T-helper 2 cell treated with Interferon-gamma antibody and Interleukin-4, amounts not matched to agents 5 μg/mL and 100 μg/mL, for 36 hours (primary cell): ENCODE measurements around the gene DGKZ.

Source experiments
- DNase-seq: peaks from one replicate; pipeline ENCODE4 v3.0.0; 2021; ENCODE audit warnings: low spot score
- H3K27ac Mint-ChIP-seq: one replicate; pipeline ENCODE4 v1.8.0; 2021; ENCODE audit warnings: mild to moderate bottlenecking, mixed read lengths
- H3K27me3 Mint-ChIP-seq: one replicate; pipeline ENCODE4 v1.8.0; 2021; ENCODE audit warnings: low read depth, mixed read lengths
- H3K36me3 Mint-ChIP-seq: one replicate; pipeline ENCODE4 v1.8.0; 2021; ENCODE audit warnings: low read depth, mixed read lengths
- H3K4me1 Mint-ChIP-seq: one replicate; pipeline ENCODE4 v1.8.0; 2021; ENCODE audit warnings: low read depth, mixed read lengths
- H3K4me3 Mint-ChIP-seq: one replicate; pipeline ENCODE4 v1.8.0; 2022; ENCODE audit warnings: mild to moderate bottlenecking, moderate library complexity, mixed read lengths
- H3K9me3 Mint-ChIP-seq: one replicate; pipeline ENCODE4 v1.8.0; 2021; ENCODE audit warnings: mixed read lengths

The DGKZ gene

DNA sequence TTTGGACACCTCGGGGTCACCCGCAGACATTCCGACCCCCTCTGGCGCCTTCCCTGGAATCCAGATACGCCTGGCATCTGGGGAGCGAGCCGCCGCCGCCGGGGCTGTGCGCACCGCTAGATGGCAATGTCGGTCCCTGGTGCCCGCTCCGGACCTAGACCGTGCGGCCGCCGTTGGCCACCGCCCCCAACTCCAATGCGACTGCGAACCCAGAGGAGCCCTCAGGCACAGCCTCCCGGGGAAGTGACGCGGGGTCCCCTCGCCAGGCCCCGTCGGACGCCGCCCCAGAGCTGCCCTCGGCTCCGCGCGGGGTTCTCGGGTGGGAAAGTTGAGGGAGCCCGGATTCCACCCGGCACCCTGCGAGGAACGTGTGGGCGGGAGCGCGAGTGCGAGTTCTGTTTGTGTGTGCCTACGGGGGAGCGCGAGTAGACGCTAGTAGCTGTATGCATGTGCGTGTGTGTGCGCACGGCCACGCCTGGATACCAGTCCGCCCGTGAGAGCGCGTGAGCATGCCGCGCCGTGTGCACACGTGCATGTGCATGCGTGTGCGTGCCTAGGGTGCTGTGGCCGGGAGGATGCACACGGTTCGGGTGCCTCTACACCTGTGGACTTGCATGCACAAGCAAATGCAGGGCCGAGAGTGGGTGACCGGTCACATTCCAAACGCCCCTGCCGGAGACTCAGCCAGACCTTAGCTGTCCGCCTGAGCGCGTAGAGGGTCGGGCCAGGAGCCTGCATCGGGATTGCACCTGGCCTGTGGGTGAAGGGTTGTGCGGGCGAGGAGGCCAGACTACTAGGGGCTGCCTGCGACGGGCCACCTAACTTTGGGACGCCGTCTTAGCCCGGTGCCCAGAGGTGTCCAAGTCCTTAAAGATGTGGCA, 42.4 kb downstream of the DGKZ start:
- no peaks in the 10 kb centered on the region for H3K36me3 Mint-ChIP-seq
- peaks cover 11% of the 10 kb centered on the region for H3K4me1 Mint-ChIP-seq
- H3K27me3 Mint-ChIP-seq: peaks cover 67% of the 10 kb centered on the region
- H3K4me3 Mint-ChIP-seq: peak overlapping the region; percentile 54
- DNase-seq: peak; percentile 63
- no peak overlapping the region for H3K27ac Mint-ChIP-seq
- H3K9me3 Mint-ChIP-seq: no peaks in the 10 kb centered on the region

DNA sequence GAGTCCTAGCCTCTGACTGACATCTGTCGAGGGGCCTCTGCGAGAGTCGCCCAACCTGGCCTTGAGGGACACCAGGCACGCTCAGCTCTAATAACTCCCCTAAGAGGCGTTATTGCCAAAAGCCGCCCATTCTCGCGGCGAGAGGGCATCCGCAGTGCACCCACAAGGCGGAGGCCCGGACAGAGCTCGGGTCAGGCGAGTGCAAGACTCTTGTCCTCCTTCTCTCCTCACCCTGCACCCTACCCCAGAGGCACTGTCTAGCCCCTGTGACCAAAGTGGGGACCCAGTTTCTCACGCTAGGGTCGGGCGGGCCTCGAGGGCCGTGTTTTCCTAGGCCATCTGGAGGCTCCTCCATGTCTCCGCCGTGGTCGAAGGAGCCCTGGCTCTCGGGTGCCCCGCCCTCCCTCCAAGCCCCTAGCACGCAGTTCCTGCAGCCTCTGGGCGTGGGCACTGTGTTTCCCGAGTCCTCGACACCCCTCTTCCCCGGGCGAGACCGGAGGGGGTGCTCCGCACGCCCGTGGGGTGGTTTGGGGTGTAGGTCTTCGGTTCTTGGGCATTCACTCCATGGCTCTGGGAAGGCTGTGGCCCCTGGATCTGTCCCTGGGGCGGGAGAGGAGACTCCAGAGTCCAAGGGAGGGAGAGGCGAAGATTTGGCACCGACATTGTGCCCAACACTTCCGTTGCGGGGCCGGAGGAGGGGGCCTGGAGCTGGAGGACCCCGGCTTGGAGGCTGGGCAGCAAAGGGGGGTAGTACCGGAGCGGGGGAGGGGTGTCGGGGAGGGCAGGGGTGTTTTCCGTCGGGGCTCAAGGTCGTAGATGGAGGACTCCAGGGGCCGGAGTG, 43.3 kb downstream of the DGKZ start:
- peaks cover 11% of the 10 kb centered on the region for H3K4me1 Mint-ChIP-seq
- H3K36me3 Mint-ChIP-seq: no peaks in the 10 kb centered on the region
- no peaks in the 10 kb centered on the region for H3K9me3 Mint-ChIP-seq
- no peak overlapping the region for H3K27ac Mint-ChIP-seq
- no peak for DNase-seq
- H3K4me3 Mint-ChIP-seq: peak overlapping the region; percentile 54
- H3K27me3 Mint-ChIP-seq: peaks cover 64% of the 10 kb centered on the region

- Mint-ChIP-seq H3K27ac (no peak overlapping the region), H3K4me3 (no peak overlapping the region), H3K36me3 (no peaks in the 10 kb centered on the region), H3K9me3 (no peaks in the 10 kb centered on the region), H3K27me3 (peaks cover 59% of the 10 kb centered on the region), H3K4me1 (peaks cover 11% of the 10 kb centered on the region)
- DNase-seq: no peak
Measured at GRCh38 chr11:46391186-46391577, 43.9 kb downstream of the DGKZ start.

GRCh38 chr11:46391578-46392420, 44.5 kb downstream of the DGKZ start, which contains the start of gene CHRM4:
TSS of gene CHRM4 (minus strand) at chr11:46391776. CDS start at chr11:46386557, 5,219 bp downstream.
- no peak for DNase-seq

DNA sequence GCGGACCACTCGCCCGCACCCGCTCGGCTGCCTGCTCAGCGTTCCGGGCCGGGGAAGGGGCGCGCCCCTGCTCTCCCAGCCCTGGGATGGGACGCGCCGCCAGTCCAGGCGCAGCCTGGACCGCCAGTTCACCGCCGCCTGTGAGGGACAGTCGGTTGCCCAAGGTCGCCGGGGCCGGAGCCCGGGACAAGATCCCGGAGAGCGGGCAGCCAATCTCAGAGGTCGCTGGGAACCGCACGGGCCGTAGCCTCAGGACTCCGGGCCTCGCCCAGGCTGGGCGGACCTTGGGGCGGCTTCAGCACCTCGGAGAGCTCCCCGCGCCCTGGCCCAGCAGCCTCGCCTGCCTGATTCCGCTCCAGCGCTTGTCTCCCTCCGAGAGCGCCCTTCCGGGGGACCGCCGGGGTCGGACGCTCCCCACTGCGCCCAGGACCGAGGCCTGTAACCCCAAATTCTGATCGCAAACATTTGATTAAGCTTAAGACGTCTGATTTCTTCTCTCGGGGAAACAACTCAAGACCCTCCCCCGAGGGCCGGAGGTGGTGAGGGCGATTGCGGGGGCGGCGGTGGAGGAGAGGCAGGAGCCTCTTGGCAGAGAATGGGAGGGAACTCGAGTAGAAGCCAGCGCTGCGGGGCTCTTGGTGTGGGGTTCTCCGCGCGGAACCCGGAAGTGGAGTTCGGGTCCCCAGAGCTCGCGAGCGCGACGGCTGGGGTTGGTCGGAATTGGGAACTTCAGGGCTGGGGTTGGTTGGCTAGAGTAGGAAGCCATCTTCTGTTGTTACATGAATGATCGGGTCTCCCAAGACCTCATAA, 45.4 kb downstream of the DGKZ start:
- Mint-ChIP-seq H3K9me3 (no peaks in the 10 kb centered on the region), H3K27me3 (peaks cover 45% of the 10 kb centered on the region), H3K27ac (no peak overlapping the region), H3K4me3 (peak overlapping the region; percentile 78), H3K36me3 (peaks cover 2% of the 10 kb centered on the region), H3K4me1 (peaks cover 11% of the 10 kb centered on the region)
- peak; percentile 82 for DNase-seq

More at GRCh38 chr11:46391578-46392420, 44.5 kb downstream of the DGKZ start, which contains the start of gene CHRM4:
- Mint-ChIP-seq H3K4me3 (peak within 1 kb of the TSS; percentile 78), H3K4me1 (peaks cover 11% of the 10 kb centered on the region), H3K9me3 (no peaks in the 10 kb centered on the region), H3K27me3 (peaks cover 52% of the 10 kb centered on the region), H3K27ac (no peak within 1 kb of the TSS), H3K36me3 (peaks cover 2% of the 10 kb centered on the region)

DNA sequence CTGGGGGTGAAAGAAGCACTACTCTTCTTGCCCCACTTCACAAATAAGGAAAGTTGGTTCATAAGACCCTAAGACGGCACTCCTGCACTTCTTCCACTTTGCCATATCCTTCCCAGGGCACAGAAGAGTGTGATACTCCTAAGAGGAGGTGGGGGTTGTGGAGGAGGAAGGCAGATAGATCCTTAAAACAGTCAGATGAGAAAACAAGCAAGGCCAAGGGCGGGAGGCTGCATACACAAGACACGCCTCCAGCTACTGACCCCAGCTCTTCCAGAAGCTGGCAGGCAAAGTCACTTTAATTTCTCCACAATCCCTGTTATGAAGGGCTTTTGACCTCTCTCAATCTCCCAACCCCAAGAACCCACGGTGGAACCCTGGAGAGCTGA, 46.0 kb downstream of the DGKZ start:
- Mint-ChIP-seq H3K9me3 (no peaks in the 10 kb centered on the region), H3K4me3 (peak overlapping the region; percentile 78), H3K27me3 (peaks cover 41% of the 10 kb centered on the region), H3K36me3 (peaks cover 2% of the 10 kb centered on the region), H3K4me1 (peaks cover 7% of the 10 kb centered on the region), H3K27ac (no peak overlapping the region)
- no peak for DNase-seq

DNA sequence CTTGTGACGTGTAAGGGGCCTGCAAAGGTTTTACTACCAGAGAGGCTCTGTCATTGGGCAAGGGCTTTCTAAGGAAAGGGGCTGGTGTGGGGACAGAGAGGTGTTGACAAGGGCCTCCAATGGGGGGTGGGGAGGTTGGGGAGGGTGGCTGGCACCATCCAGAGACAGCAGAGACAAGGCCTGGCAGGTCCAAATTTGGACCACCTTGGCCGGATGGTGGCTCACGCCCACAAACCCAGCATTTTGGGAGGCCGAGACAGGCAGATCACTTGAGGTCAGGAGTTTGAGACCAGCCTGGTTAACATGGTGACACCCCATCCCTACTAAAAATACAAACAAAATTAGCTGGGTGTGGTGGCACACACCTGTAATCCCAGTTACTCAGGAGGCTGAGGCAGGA, 46.5 kb downstream of the DGKZ start:
- peaks cover 35% of the 10 kb centered on the region for H3K27me3 Mint-ChIP-seq
- peaks cover 5% of the 10 kb centered on the region for H3K4me1 Mint-ChIP-seq
- no peak overlapping the region for H3K27ac Mint-ChIP-seq
- H3K9me3 Mint-ChIP-seq: no peaks in the 10 kb centered on the region
- H3K4me3 Mint-ChIP-seq: no peak overlapping the region
- DNase-seq: no peak
- peaks cover 2% of the 10 kb centered on the region for H3K36me3 Mint-ChIP-seq

DNA sequence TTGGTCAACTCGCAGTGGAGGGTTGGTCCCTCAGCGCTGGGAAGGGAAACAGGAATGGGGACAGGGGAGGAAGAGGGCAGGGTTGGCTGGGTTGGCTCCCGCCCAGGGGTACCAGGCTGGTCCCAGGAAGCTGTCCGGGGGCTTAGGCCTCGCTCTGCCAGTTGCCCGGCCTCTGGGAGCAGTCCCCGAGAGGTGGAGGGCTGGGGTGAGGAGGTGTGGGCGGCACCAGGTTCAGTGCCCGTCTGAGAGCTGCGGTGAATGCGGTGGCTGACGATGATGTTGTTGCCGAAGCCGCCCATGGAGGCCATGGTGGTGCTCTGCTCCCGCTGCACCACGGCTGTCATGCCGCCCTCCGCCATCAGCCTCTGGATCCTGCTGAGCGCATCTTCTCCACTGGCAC, 50.3 kb downstream of the DGKZ start:
- H3K4me3 Mint-ChIP-seq: no peak overlapping the region
- H3K36me3 Mint-ChIP-seq: peaks cover 8% of the 10 kb centered on the region
- peaks cover 5% of the 10 kb centered on the region for H3K4me1 Mint-ChIP-seq
- no peaks in the 10 kb centered on the region for H3K9me3 Mint-ChIP-seq
- H3K27ac Mint-ChIP-seq: no peak overlapping the region
- DNase-seq: no peak
- H3K27me3 Mint-ChIP-seq: peaks cover 13% of the 10 kb centered on the region

- Mint-ChIP-seq H3K4me3 (no peak overlapping the region), H3K36me3 (peaks cover 9% of the 10 kb centered on the region), H3K9me3 (no peaks in the 10 kb centered on the region), H3K4me1 (no peaks in the 10 kb centered on the region), H3K27me3 (no peaks in the 10 kb centered on the region), H3K27ac (no peak overlapping the region)
- no peak for DNase-seq
Measured at GRCh38 chr11:46402957-46403902, 56.0 kb downstream of the DGKZ start.

GRCh38 chr11:46404476-46405017, 57.3 kb downstream of the DGKZ start:
- Mint-ChIP-seq H3K4me3 (no peak overlapping the region), H3K27ac (no peak overlapping the region), H3K27me3 (no peaks in the 10 kb centered on the region), H3K9me3 (no peaks in the 10 kb centered on the region), H3K36me3 (peaks cover 14% of the 10 kb centered on the region), H3K4me1 (no peaks in the 10 kb centered on the region)
- no peak for DNase-seq

DNA sequence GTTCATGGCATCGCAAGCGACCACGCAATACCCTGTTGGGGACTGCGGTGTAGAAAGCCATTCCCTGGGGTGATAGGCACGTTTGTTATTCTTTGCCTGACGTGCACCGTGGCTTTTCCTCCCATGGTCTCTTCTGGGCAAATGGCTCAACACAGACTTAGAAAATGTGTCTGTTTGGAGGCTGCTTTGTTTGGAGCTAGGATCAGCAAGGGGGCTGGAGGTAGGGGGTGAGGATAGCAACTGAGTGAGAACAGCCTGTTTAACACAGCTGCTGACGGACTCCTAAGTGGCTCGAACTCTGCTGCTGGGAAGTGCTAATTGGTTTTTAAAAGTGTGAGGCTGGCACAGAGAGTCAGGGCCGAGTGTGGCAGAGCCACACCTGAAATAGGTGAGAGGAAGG, 60.4 kb downstream of the DGKZ start:
- Mint-ChIP-seq H3K36me3 (peaks cover 8% of the 10 kb centered on the region), H3K4me1 (no peaks in the 10 kb centered on the region), H3K27ac (no peak overlapping the region), H3K9me3 (no peaks in the 10 kb centered on the region), H3K4me3 (no peak overlapping the region), H3K27me3 (no peaks in the 10 kb centered on the region)
- DNase-seq: no peak

- H3K36me3 Mint-ChIP-seq: peaks cover 8% of the 10 kb centered on the region
- H3K27ac Mint-ChIP-seq: no peak overlapping the region
- no peak overlapping the region for H3K4me3 Mint-ChIP-seq
- no peak for DNase-seq
- no peaks in the 10 kb centered on the region for H3K9me3 Mint-ChIP-seq
- H3K4me1 Mint-ChIP-seq: no peaks in the 10 kb centered on the region
- no peaks in the 10 kb centered on the region for H3K27me3 Mint-ChIP-seq
Measured at GRCh38 chr11:46408407-46408986, 61.2 kb downstream of the DGKZ start.
